IMR-90 (cell line): ENCODE data around the gene AGPS. TPM values are rescaled to one million over a fixed set of nuclear protein-coding genes. Genes with fewer than 3 reads are reported as not detected.

Experiments used
- ATAC-seq: fragments of 200-7000 bp; cut with Tn5 transposase; 2 replicates; pipeline ENCODE4 v1.9.1; 2020; ENCODE audit warnings: low read depth, mild to moderate bottlenecking, moderate library complexity
- BruUV-seq: library from RNA; stranded (reverse); fragments of 400-500 nt; replicated peaks from 2 replicates; lab custom pipeline; 2021; lab: Mats Ljungman, UMichigan
- CTCF ChIA-PET: fragments of 300-600 bp; formaldehyde crosslinking; extraction: SDS; loops from one replicate; lab custom pipeline; 2021; ENCODE audit warnings: antibody characterized with exemption; lab: Yijun Ruan, JAX
- POLR2A ChIA-PET: fragments of 300-600 bp; sonication (Branson Sonifier 250); formaldehyde crosslinking; loops from one replicate; lab custom pipeline; 2022; ENCODE audit warnings: antibody characterized with exemption; ENCODE audit not compliant: unreplicated experiment; lab: Charles Lee
- DNase-seq: peaks from one replicate; pipeline ENCODE4 v3.0.0; 2013
- H2AFZ ChIP-seq: replicated peaks from 2 replicates; pipeline ENCODE3; 2013; ENCODE audit warnings: low read length, mild to moderate bottlenecking; ENCODE audit not compliant: poor library complexity
- H2AK5ac ChIP-seq: 2 replicates; pipeline ENCODE4 v1.6.1; 2013; ENCODE audit warnings: low read depth, low read length, inconsistent platforms
- H2AK9ac ChIP-seq: replicated peaks from 2 replicates; pipeline ENCODE3; 2013; ENCODE audit warnings: mild to moderate bottlenecking, low read depth, low read length, moderate library complexity; ENCODE audit not compliant: poor library complexity
- H2BK120ac ChIP-seq: 2 replicates; pipeline ENCODE4 v1.6.1; 2013; ENCODE audit warnings: low read depth, low read length, inconsistent platforms
- H2BK15ac ChIP-seq: 3 replicates; pipeline ENCODE4 v1.6.1; 2013; ENCODE audit warnings: low read depth, low read length, inconsistent platforms
- H2BK20ac ChIP-seq: 2 replicates; pipeline ENCODE4 v1.6.1; 2013; ENCODE audit warnings: low read depth, mild to moderate bottlenecking, inconsistent platforms, low read length, moderate library complexity
- H2BK5ac ChIP-seq: 2 replicates; pipeline ENCODE4 v1.6.1; 2013; ENCODE audit warnings: mild to moderate bottlenecking, low read depth, low read length, inconsistent platforms; ENCODE audit not compliant: poor library complexity, severe bottlenecking
- H3K14ac ChIP-seq: replicated peaks from 2 replicates; pipeline ENCODE4 v1.6.1; 2013; ENCODE audit warnings: low read depth, low read length, inconsistent platforms
- H3K18ac ChIP-seq: 2 replicates; pipeline ENCODE4 v1.6.1; 2013; ENCODE audit warnings: low read depth, low read length, control low read depth
- H3K23ac ChIP-seq: 2 replicates; pipeline ENCODE4 v1.6.1; 2013; ENCODE audit warnings: low read depth, low read length, inconsistent platforms
- H3K27ac ChIP-seq: 2 replicates; pipeline ENCODE4 v1.5.1; 2013; ENCODE audit warnings: mild to moderate bottlenecking, control low read depth, low read length; ENCODE audit not compliant: insufficient read depth
- H3K27me3 ChIP-seq: 2 replicates; pipeline ENCODE4 v1.6.1; 2013; ENCODE audit warnings: low read length; ENCODE audit not compliant: control insufficient read depth, insufficient read depth
- H3K36me3 ChIP-seq: 2 replicates; pipeline ENCODE4 v1.6.1; 2013; ENCODE audit warnings: low read length, mixed read lengths; ENCODE audit not compliant: control insufficient read depth, insufficient read depth
- H3K4ac ChIP-seq: 2 replicates; pipeline ENCODE4 v1.6.1; 2013; ENCODE audit warnings: low read depth, low read length, inconsistent platforms
- H3K4me1 ChIP-seq: 2 replicates; pipeline ENCODE4 v1.6.1; 2013; ENCODE audit warnings: low read length, mixed read lengths; ENCODE audit not compliant: control insufficient read depth, insufficient read depth
- H3K4me2 ChIP-seq: 2 replicates; pipeline ENCODE4 v1.6.1; 2013; ENCODE audit warnings: low read depth, mild to moderate bottlenecking, control low read depth, low read length, moderate library complexity
- H3K4me3 ChIP-seq: 2 replicates; pipeline ENCODE4 v1.5.1; 2013; ENCODE audit warnings: low read depth, mild to moderate bottlenecking, control low read depth, low read length, moderate library complexity; ENCODE audit not compliant: insufficient read depth
- H3K56ac ChIP-seq: 2 replicates; pipeline ENCODE4 v1.6.1; 2013; ENCODE audit warnings: low read length, inconsistent platforms; ENCODE audit not compliant: insufficient read depth; ENCODE audit errors: extremely low read depth
- H3K79me1 ChIP-seq, 2 experiments: 2 replicates each; pipeline ENCODE4 v1.6.1; 2013; ENCODE audit warnings: low read length in 2 of 2, inconsistent platforms in 1 of 2, low read depth in 1 of 2
- H3K9ac ChIP-seq: 2 replicates; pipeline ENCODE4 v1.6.1; 2013; ENCODE audit warnings: low read depth, low read length, control low read depth
- H3K9me1 ChIP-seq: 2 replicates; pipeline ENCODE4 v1.6.1; 2013; ENCODE audit warnings: low read length, inconsistent platforms; ENCODE audit not compliant: insufficient read depth
- H3K9me3 ChIP-seq: 2 replicates; pipeline ENCODE4 v1.6.1; 2013; ENCODE audit warnings: low read length; ENCODE audit not compliant: control insufficient read depth, insufficient read depth
- H4K20me1 ChIP-seq: 2 replicates; pipeline ENCODE4 v1.6.1; 2013; ENCODE audit warnings: low read length, inconsistent platforms; ENCODE audit not compliant: insufficient read depth
- H4K5ac ChIP-seq: 2 replicates; pipeline ENCODE4 v1.6.1; 2013; ENCODE audit warnings: mild to moderate bottlenecking, low read depth, low read length, control low read depth
- H4K8ac ChIP-seq, 2 experiments: 2 replicates each; pipeline ENCODE4 v1.6.1; 2013; ENCODE audit warnings: low read depth in 2 of 2, low read length in 2 of 2, control low read depth in 1 of 2, inconsistent platforms in 1 of 2
- H4K91ac ChIP-seq: 2 replicates; pipeline ENCODE4 v1.6.1; 2013; ENCODE audit warnings: low read depth, low read length, inconsistent platforms; ENCODE audit not compliant: insufficient read depth
- MXI1 ChIP-seq: IDR thresholded peaks from 2 replicates; pipeline ENCODE4 v1.6.1; 2012; ENCODE audit warnings: low read depth, mild to moderate bottlenecking, low read length, moderate library complexity, borderline replicate concordance
- dilution Hi-C: fragments of 300-500 bp; cut with HindIII; formaldehyde crosslinking; loops from one replicate; pipeline ENCODE4 v1.14.3; 2018; ENCODE audit warnings: low sequenced_read_pairs; ENCODE audit not compliant: unreplicated experiment
- in situ Hi-C: fragments of 300-500 bp; cut with MboI; formaldehyde crosslinking; loops from 3 replicates; pipeline ENCODE4 v1.14.3; 2019; ENCODE audit warnings: low sequenced_read_pairs, inconsistent platforms, mixed read lengths
- intact Hi-C: fragments of 100-400 bp; cut with micrococcal nuclease; formaldehyde crosslinking; loops from 2 replicates; pipeline ENCODE4 v1.10.0; 2022
- polyA plus RNA-seq, 3 experiments: library from polyadenylated mRNA; depleted of rRNA; stranded (reverse); fragments of >200 nt; gene quantifications; 2 replicates each; pipeline ENCODE4 v1.2.3, GENCODE V29; 2012; ENCODE audit warnings: low replicate concordance in 1 of 3
- total RNA-seq: library from RNA; depleted of rRNA; stranded (reverse); fragments of >200 nt; gene quantifications from 2 replicates; pipeline ENCODE4 v1.2.3, GENCODE V29; 2012
- TF ChIP-seq, protein P1 (sequence below): fragments of 150-350 bp; IDR thresholded peaks from 2 replicates; pipeline ENCODE4 v1.6.1; 2016; ENCODE audit warnings: low read depth, mild to moderate bottlenecking, low read length, moderate library complexity, borderline replicate concordance

The AGPS gene
- total and polyA plus RNA-seq, 2 of the 4 experiments (the other 2 are of a cell fraction): 6.6 to 18.6 TPM

DNA sequence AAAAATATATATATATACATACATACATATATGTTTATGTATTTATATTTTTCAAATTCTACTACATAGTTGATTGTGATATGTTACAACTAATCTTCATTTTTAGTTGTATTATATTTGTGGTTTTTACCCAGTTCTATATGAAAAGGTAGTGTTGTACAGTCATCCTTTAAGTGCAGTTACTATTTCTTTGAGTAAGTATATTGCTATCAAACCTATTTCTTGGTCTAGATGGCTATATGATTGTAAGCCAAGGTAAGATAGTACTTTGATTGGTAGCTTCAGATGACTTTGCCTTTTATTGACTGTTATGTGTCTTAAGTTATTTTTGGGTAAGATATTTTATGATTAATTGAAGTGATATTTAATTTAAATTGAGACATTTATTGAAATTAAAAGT lies 89.6 kb downstream of the AGPS start:
- Histone ChIP-seq H4K5ac (no peak overlapping the region), H2AK5ac (no peak overlapping the region), H3K27me3 (no peaks in the 10 kb centered on the region), H3K4ac (no peak overlapping the region), H4K91ac (no peak overlapping the region), H2AK9ac (no peak overlapping the region), H3K9me3 (no peaks in the 10 kb centered on the region), H2BK20ac (no peak overlapping the region), H3K36me3 (peaks cover 5% of the 10 kb centered on the region; the same call in 1 of the 2 replicates), H3K23ac (no peak overlapping the region), H3K18ac (no peak overlapping the region), H3K4me2 (no peak overlapping the region), H3K14ac (no peak overlapping the region), H3K9me1 (no peaks in the 10 kb centered on the region), H2BK120ac (no peak overlapping the region), H2BK5ac (no peak overlapping the region), H3K4me3 (no peak overlapping the region), H3K4me1 (no peaks in the 10 kb centered on the region), H3K56ac (no peak overlapping the region), H4K8ac (no peak overlapping the region), H3K9ac (no peak overlapping the region), H4K20me1 (no peaks in the 10 kb centered on the region), H2AFZ (no peak overlapping the region), H3K79me1 (peaks cover 3 to 4% of the 10 kb centered on the region in 2 experiments; a peak in 1 of 4 replicates), H3K27ac (no peak overlapping the region), H2BK15ac (no peak overlapping the region)
- BruUV-seq: no TSS peak
- ATAC-seq (no peak), DNase-seq (no peak)
- dilution Hi-C loops (no loop called here), in situ Hi-C loops (no loop called here), intact Hi-C loops (no loop called here)
- ChIA-PET POLR2A (no interaction called here), CTCF (no interaction called here)
- TF ChIP-seq, protein P1, sequence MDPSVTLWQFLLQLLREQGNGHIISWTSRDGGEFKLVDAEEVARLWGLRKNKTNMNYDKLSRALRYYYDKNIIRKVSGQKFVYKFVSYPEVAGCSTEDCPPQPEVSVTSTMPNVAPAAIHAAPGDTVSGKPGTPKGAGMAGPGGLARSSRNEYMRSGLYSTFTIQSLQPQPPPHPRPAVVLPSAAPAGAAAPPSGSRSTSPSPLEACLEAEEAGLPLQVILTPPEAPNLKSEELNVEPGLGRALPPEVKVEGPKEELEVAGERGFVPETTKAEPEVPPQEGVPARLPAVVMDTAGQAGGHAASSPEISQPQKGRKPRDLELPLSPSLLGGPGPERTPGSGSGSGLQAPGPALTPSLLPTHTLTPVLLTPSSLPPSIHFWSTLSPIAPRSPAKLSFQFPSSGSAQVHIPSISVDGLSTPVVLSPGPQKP: no peak
- no peak for TF ChIP-seq MXI1
